PC-3 (cell line): Measurements from ENCODE around the gene SLAMF8. TPM values are rescaled to one million over a fixed set of nuclear protein-coding genes. Genes with fewer than 3 reads are reported as not detected.

ENCODE experiments used
- ATAC-seq: fragments of 200-7000 bp; cut with Tn5 transposase; 2 replicates; pipeline ENCODE4 v1.9.1; 2020; ENCODE audit warnings: mild to moderate bottlenecking, moderate library complexity
- BruUV-seq: library from RNA; stranded (reverse); fragments of 400-500 nt; replicated peaks from 2 replicates; lab custom pipeline; 2021; lab: Mats Ljungman, UMichigan
- CTCF ChIA-PET: fragments of 300-600 bp; sonication (Branson Sonifier 250); formaldehyde crosslinking; loops from one replicate; lab custom pipeline; 2022; ENCODE audit warnings: antibody characterized with exemption; lab: Charles Lee
- POLR2A ChIA-PET: fragments of 300-600 bp; sonication (Branson Sonifier 250); formaldehyde crosslinking; loops from one replicate; lab custom pipeline; 2022; ENCODE audit warnings: antibody characterized with exemption; ENCODE audit not compliant: unreplicated experiment; lab: Charles Lee
- DNase-seq: peaks from one replicate; pipeline ENCODE4 v3.0.0-alpha.2; 2015
- H2AFZ ChIP-seq: fragments of 300-600 bp; sonication (generic); 2 replicates; pipeline ENCODE4 v1.6.0; 2016; ENCODE audit warnings: antibody characterized with exemption, low read length
- H3F3A ChIP-seq: fragments of 300-600 bp; sonication (generic); one replicate; pipeline ENCODE4 v1.6.0; 2017; ENCODE audit warnings: antibody characterized with exemption, low read length, control low read depth, mild to moderate bottlenecking; ENCODE audit not compliant: unreplicated experiment
- H3K27ac ChIP-seq: fragments of 300-600 bp; sonication (generic); 2 replicates; pipeline ENCODE4 v1.5.1; 2016; ENCODE audit warnings: mild to moderate bottlenecking, low read length
- H3K27me3 ChIP-seq: fragments of 300-600 bp; sonication (generic); 2 replicates; pipeline ENCODE4 v1.6.1; 2016; ENCODE audit warnings: low read length, mixed read lengths
- H3K36me3 ChIP-seq: fragments of 300-600 bp; sonication (generic); 2 replicates; pipeline ENCODE4 v1.6.1; 2016; ENCODE audit warnings: low read depth, mixed run types, low read length, mixed read lengths
- H3K4me1 ChIP-seq: fragments of 300-600 bp; sonication (generic); 2 replicates; pipeline ENCODE4 v1.5.1; 2016; ENCODE audit warnings: low read length; ENCODE audit not compliant: insufficient read depth
- H3K4me2 ChIP-seq: fragments of 300-600 bp; sonication (generic); 2 replicates; pipeline ENCODE4 v1.6.0; 2016; ENCODE audit warnings: low read length
- H3K4me3 ChIP-seq: fragments of 300-600 bp; sonication (generic); 2 replicates; pipeline ENCODE4 v1.5.1; 2016; ENCODE audit warnings: mild to moderate bottlenecking, low read length, mixed read lengths
- H3K79me2 ChIP-seq: fragments of 300-600 bp; sonication (generic); 2 replicates; pipeline ENCODE4 v1.6.1; 2017; ENCODE audit warnings: low read length, mixed read lengths
- H3K9ac ChIP-seq: fragments of 300-600 bp; sonication (generic); 2 replicates; pipeline ENCODE4 v1.6.0; 2016; ENCODE audit warnings: mild to moderate bottlenecking, low read length
- H3K9me2 ChIP-seq: fragments of 300-600 bp; sonication (generic); replicated peaks from 2 replicates; pipeline ENCODE4 v1.6.1; 2016; ENCODE audit warnings: mixed run types, low read length, mixed read lengths
- H3K9me3 ChIP-seq: fragments of 300-600 bp; sonication (generic); 2 replicates; pipeline ENCODE4 v1.6.1; 2016; ENCODE audit warnings: low read length, mixed read lengths
- H4K20me1 ChIP-seq: fragments of 300-600 bp; sonication (generic); 2 replicates; pipeline ENCODE4 v1.6.1; 2016; ENCODE audit warnings: low read length, mixed read lengths
- EZH2 ChIP-seq: fragments of 300-600 bp; sonication (generic); IDR thresholded peaks from one replicate; pipeline ENCODE4 v1.6.1; 2017; ENCODE audit warnings: antibody characterized with exemption, mild to moderate bottlenecking, low read length; ENCODE audit not compliant: unreplicated experiment
- EZH2phosphoT487 ChIP-seq: fragments of 300-600 bp; sonication (generic); IDR thresholded peaks from 2 replicates; pipeline ENCODE4 v1.6.1; 2018; ENCODE audit warnings: mild to moderate bottlenecking, antibody characterized with exemption, low read length, borderline replicate concordance
- intact Hi-C: fragments of 100-400 bp; cut with micrococcal nuclease; formaldehyde crosslinking; loops from 2 replicates; pipeline ENCODE4 v1.9.0; 2023
- total RNA-seq: library from RNA; depleted of rRNA; stranded (reverse); fragments of >200 nt; gene quantifications from 2 replicates; pipeline ENCODE4 v1.2.3, GENCODE V29; 2014
- TF ChIP-seq, protein P1 (sequence below): fragments of 300-600 bp; sonication (generic); conservative IDR thresholded peaks from 2 replicates; pipeline ENCODE4 v1.5.1; 2017; ENCODE audit warnings: antibody characterized with exemption, low read depth, mild to moderate bottlenecking, low read length

SLAMF8 gene
- total RNA-seq, 1 experiment from 2014 or later = not detected

DNA sequence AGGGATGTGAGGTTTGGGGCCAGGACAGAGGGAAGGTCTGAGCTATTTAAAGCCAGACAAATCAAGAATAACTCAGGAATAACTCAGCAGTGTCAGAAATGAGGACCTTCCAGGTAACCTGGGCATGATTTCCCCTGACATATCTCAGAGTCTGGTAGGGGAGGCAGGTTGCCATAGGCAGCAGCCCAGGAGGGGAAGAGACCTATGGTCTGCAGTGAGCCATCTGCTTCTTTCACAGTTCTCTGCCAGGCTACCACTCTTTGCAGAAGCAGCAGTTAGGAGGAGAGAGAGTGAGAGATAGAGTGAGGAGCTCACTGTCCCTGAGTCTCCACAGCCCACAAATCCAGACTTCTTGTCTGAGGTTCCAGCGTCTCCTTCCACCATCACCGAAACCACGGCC lies 42.1 kb downstream of the SLAMF8 start:
- Histone ChIP-seq H3K4me2 (peak overlapping the region; percentile 23; the same call in 1 of the 2 replicates), H3K9me2 (no peaks in the 10 kb centered on the region), H2AFZ (0 out of 2 replicates have a peak overlapping the region, but pooled peaks have one; percentile 6), H3K4me1 (peaks cover 17% of the 10 kb centered on the region), H3K9me3 (no peaks in the 10 kb centered on the region), H3K4me3 (no peak overlapping the region), H3K36me3 (no peaks in the 10 kb centered on the region), H3K79me2 (no peaks in the 10 kb centered on the region), H3K27me3 (no peaks in the 10 kb centered on the region), H3K27ac (peak overlapping the region; percentile 31), H3K9ac (no peak overlapping the region), H3F3A (no peaks in the 10 kb centered on the region), H4K20me1 (no peaks in the 10 kb centered on the region)
- ATAC-seq = no peak
- no peak for TF ChIP-seq EZH2phosphoT487
- TF ChIP-seq EZH2 = no peak
- TF ChIP-seq, protein P1, sequence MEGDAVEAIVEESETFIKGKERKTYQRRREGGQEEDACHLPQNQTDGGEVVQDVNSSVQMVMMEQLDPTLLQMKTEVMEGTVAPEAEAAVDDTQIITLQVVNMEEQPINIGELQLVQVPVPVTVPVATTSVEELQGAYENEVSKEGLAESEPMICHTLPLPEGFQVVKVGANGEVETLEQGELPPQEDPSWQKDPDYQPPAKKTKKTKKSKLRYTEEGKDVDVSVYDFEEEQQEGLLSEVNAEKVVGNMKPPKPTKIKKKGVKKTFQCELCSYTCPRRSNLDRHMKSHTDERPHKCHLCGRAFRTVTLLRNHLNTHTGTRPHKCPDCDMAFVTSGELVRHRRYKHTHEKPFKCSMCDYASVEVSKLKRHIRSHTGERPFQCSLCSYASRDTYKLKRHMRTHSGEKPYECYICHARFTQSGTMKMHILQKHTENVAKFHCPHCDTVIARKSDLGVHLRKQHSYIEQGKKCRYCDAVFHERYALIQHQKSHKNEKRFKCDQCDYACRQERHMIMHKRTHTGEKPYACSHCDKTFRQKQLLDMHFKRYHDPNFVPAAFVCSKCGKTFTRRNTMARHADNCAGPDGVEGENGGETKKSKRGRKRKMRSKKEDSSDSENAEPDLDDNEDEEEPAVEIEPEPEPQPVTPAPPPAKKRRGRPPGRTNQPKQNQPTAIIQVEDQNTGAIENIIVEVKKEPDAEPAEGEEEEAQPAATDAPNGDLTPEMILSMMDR = no peak
- intact Hi-C loops = no loop called here
- POLR2A ChIA-PET = no interaction called here
- CTCF ChIA-PET = interaction anchor here (0.6 kb wide), 1 partner anchor 671 kb away, joined by 3 read pairs; no protein-coding TSS in a partner anchor
- BruUV-seq = no TSS peak
- DNase-seq = no peak

DNA sequence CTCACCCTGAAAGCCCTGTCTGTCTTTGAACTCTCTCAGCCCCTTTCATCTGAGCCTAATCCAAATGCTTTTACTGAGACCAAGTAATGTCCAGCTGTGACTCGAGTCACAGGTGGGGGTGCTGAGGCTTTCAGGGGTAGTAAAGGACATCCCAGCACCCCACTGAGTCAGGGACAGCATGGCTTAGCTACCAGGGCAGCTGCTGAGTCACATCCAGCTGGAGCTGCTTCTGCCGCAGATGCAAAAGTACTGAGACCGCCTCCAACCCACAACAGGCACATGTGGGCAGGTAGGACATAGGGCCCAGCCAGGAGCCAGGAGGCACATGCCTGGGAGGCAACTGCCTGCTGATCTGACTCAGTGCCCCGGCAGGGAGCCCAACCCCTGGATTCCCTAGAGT lies 42.5 kb downstream of the SLAMF8 start:
- H4K20me1 ChIP-seq = no peaks in the 10 kb centered on the region
- DNase-seq (peak; percentile 84), ATAC-seq (peak; percentile 63)
- no peaks in the 10 kb centered on the region for H3F3A ChIP-seq
- peaks cover 17% of the 10 kb centered on the region for H3K4me1 ChIP-seq
- peak overlapping the region; percentile 23; the same call in 1 of the 2 replicates for H3K4me2 ChIP-seq
- H3K36me3 ChIP-seq = no peaks in the 10 kb centered on the region
- CTCF ChIA-PET = interaction anchor here (0.6 kb wide), 1 partner anchor 671 kb away, joined by 3 read pairs; no protein-coding TSS in a partner anchor
- no peaks in the 10 kb centered on the region for H3K9me2 ChIP-seq
- H3K9me3 ChIP-seq = no peaks in the 10 kb centered on the region
- no peaks in the 10 kb centered on the region for H3K27me3 ChIP-seq
- no TSS peak for BruUV-seq
- POLR2A ChIA-PET = no interaction called here
- H2AFZ ChIP-seq = 0 out of 2 replicates have a peak overlapping the region, but pooled peaks have one; percentile 6
- no peak for TF ChIP-seq EZH2phosphoT487
- TF ChIP-seq, protein P1 = no peak
- no peak for TF ChIP-seq EZH2
- H3K79me2 ChIP-seq = no peaks in the 10 kb centered on the region
- no peak overlapping the region for H3K4me3 ChIP-seq
- H3K27ac ChIP-seq = peak overlapping the region; percentile 31
- no peak overlapping the region for H3K9ac ChIP-seq
- intact Hi-C loops = no loop called here

DNA sequence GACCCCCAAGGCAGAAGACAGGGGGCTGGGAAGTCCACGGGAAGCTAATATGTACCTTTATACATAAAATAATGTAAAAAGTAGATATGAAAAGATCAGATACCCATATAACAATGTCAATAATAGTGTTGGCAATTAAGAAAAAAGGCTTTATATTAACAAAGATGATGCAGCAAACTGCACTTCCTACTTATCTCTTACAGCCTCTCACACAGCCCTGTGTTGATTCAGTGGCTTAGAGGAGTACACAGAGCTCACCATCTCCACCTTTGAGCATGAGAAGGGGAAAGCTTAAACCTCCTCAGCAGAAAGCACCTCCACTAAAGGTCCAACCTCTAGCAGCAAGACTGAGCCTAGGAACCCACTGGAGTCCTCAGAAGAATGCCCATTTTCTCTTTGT lies 42.9 kb downstream of the SLAMF8 start:
- H3F3A ChIP-seq = no peaks in the 10 kb centered on the region
- POLR2A ChIA-PET = no interaction called here
- no peak overlapping the region for H3K4me3 ChIP-seq
- H3K9me3 ChIP-seq = no peaks in the 10 kb centered on the region
- no peaks in the 10 kb centered on the region for H3K36me3 ChIP-seq
- no peak overlapping the region for H3K9ac ChIP-seq
- DNase-seq (peak; percentile 31), ATAC-seq (no peak)
- CTCF ChIA-PET = no interaction called here
- H3K9me2 ChIP-seq = no peaks in the 10 kb centered on the region
- H3K27me3 ChIP-seq = no peaks in the 10 kb centered on the region
- TF ChIP-seq, protein P1 = no peak
- TF ChIP-seq EZH2phosphoT487 (no peak), EZH2 (no peak)
- intact Hi-C loops = no loop called here
- H3K79me2 ChIP-seq = no peaks in the 10 kb centered on the region
- no peaks in the 10 kb centered on the region for H4K20me1 ChIP-seq
- no TSS peak for BruUV-seq
- H3K27ac ChIP-seq = peak overlapping the region; percentile 31
- peaks cover 17% of the 10 kb centered on the region for H3K4me1 ChIP-seq
- H3K4me2 ChIP-seq = 0 out of 2 replicates have a peak overlapping the region, but pooled peaks have one; percentile 23
- no peak overlapping the region for H2AFZ ChIP-seq
